ENCODE measurements around the gene SIRPD.
"Not testable (repeated sequence)": the region's sequence is repeated elsewhere in the genome, so short reads cannot be mapped to it uniquely, and the experiment has no call there.

Gene SIRPD

GRCh38 chr20:1536893-1537730 is 20.4 kb downstream of the SIRPD start:
- DNase-seq = peak; percentile 55 to 75

DNA sequence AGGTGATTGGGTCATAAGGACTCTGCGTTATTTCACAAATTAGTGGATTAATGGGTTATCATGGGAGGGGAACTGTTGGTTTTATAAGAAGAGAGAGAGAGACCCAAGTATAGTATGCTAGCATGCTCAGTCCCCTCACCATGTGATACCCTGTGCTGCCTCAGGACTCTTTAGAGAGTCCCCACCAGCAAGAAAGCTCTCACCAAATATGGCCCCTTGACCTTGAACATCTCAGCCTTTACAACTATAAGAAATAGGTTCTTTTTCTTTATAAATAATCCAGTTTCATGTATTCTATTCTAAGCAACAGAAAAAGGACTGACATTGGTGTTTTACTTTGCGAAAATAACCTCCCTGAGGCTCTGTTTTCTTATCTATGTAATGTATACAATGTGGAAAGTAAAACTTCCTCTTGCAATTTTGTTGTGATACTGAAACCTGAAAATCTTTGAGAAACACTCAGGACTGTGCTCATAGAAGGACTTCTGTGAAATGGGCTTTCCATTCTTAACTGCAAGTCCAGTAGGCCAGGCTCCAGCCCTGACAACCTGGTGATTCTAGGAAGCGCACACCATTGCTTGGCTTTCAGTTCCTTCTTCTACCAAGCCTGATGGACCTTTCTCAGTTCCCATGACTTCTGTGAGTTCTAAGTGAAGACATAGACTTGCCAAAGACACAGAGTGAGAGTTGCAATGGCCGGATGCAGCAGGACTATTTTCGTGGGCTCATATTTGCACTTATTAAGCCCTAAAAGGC is 21.9 kb downstream of the SIRPD start:
- DNase-seq = peak; percentile 95 to 96

GRCh38 chr20:1534526-1534925 is 23.0 kb downstream of the SIRPD start:
- peak; percentile 84 to 92 for DNase-seq

DNA sequence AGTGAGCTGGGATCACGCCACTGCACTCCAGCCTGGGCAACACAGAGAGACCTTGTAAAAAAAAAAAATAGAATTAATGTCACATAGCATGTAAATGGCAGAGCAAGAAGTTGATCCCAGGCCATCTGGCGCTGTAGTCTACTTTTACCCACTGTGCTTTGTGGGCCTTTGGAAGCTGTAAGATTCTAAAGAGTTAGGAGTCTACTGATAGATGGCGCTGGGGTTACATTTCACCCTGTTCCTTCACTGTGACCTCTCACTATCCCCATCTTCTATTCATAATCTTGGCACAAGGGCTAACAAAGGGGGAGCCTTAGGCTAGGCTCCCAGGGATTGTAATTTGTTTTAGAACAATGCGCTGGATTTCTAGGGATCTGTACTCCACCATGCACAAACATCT is 24.4 kb downstream of the SIRPD start:
- peak in 1 of 2 donors; percentile 29 for DNase-seq

DNA sequence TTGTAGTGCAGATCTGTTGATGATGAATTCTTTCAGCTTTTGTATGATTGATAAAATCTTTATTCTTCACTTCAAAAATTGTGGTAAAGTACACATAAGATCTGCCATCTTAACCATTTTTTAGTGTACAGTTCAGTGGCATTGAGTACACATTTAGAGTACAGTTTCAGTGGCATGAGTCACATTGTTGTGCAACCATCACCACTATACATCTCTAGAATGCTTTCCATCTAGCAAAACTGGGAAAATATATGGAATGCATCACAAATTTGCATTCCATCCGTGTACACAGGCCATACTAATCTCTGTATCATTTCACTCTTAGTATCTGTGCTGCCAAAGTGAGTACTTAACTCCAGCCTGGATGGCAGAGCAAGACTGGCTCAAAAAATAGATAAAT is 28.7 kb downstream of the SIRPD start:
- peak in 1 of 2 donors; percentile 41 for DNase-seq

DNA sequence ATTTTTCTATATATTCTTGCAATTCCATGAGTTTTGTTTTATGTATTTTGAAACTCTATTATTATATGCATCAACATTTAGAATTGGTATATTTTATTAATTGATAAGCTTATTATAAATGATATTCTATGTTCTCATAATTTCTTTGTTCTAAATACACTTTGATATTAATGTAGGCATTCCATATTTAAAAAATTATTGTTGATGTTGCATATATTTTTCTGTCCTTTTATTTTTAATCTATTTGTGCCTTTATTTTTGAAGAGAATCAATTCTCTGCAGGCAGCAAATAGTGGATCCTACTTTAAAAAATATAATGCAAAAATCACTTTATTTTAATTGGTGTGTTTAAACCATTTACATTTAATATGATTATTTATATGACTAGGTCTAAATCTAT is 29.6 kb downstream of the SIRPD start:
- DNase-seq = no peak

DNA sequence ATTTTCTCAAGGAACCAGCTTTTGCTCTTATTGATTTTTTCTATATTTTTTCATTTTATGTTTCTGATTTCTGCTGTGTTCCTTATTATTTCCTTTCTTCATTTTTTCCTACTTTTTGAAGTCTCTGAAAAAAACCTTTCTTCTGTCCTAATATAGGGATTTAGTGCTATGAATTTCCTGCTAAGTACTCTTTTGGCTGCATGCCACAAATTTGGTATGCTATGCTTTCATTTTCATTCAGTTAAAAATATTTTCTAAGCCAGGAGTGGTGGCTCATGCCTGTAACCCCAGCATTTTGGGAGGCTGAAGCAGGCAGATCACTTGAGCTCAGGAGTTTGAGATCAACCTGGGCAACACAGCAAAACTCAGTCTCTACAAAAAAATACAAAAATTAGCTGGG is 30.6 kb downstream of the SIRPD start:
- DNase-seq = no peak

DNA sequence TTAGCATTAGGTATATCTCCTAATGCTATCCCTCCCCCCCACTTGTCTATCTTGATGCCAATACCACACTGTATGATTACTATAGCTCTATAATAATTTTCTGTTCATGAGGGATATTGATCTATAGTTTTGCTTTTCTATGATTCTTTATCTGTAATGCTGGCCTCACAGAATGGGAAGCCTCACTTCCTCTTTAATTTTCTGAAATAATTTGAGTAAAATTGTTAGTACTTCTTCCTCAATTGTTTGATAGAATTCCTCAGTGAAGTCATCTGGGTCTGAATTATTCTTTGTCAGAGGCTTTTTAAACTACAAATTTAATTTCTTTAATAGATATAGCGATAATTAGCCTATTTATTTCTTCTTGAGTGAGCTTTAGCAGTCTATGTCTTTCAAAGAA is 31.2 kb downstream of the SIRPD start:
- peak in 1 of 2 donors; percentile 59 for DNase-seq

GRCh38 chr20:1524004-1524403 is 33.5 kb downstream of the SIRPD start:
- peak; percentile 9 to 34 for DNase-seq

DNA sequence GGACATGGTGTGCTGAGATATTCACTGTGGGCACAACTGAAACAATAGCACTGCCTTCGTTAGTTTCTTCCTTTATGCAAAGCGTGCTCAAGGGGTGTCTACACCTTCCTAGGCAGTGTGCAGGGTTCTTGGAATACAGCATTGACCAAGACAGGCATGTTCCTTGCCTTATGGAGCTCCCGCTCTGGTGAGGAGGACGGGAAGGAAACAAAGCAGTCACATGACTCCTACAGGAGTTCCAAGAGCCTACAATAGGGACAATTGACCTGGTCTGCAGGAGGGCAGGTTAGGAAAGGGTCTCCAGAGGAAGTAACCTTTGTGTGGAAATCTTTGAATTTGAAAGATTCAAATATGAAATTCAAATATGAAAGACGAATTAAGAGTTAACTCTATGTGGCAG is 40.5 kb downstream of the SIRPD start:
- no peak for DNase-seq

DNA sequence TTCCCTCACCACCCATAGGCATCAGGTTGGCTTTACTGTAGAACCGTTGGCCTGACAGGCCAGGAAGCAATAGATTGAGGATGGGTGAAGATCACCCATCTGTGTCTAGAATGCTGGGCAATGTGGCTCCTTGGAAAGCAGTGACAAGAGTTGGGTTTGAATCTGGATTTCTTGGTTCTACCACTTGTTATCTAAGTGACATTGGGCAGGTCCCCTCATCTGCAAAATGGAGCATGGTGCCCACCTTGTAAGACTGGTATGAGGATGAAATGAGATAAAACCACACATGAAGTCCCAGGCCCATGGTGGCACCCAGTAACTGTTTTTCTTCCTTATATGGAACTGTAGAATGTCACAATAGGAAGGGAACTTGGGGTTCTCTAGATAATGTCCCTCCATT is 43.7 kb downstream of the SIRPD start:
- no peak for DNase-seq

DNA sequence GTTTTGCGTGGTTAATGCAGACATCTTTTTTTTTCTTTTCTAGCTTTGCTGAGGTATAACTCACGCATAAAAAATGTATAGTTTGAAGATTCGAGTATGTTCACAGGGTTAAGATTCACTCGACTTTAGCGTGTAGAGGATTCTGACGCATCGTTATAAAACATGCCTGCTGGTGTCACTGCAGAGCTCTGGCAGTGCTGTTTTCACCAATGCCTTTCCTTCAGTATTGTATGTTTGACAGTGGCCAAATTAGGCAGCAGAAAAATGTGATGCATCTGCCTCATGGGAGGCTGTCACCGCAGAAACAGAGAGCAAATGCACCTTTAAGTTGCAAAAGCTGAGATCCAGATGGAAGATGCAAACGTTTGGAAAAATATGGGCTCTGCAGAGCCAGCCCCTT is 48.3 kb downstream of the SIRPD start:
- DNase-seq = peak; percentile 66 to 71

- no peak for DNase-seq
These were observed 48.9 kb downstream of the SIRPD start for GRCh38 chr20:1508574-1508973.

DNA sequence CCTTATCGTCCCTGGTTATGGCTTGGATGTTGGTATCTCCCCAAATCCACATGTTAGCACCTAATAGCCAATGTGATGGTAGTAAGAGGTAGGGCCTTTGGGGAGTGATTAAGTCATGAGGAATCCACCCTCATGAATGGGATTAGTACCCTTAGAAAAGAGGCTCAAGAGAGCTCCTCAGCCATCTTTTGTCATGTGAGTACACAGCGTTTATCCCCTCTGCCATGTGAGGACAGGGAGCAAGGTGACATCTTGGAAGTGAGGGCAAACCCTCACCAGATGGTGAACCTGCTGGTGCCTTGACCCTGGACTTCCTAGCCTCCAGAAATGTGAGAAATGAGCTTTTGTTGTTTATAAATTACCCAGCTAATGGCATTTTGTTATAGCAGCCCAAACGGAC is 50.2 kb downstream of the SIRPD start:
- no peak for DNase-seq

GRCh38 chr20:1505871-1506270 is 51.6 kb downstream of the SIRPD start:
- no peak for DNase-seq

- no peak for DNase-seq
These were observed 52.1 kb downstream of the SIRPD start for GRCh38 chr20:1505361-1505760.

GRCh38 chr20:1503564-1504227 is 53.8 kb downstream of the SIRPD start:
- DNase-seq = peak; percentile 95 to 96

GRCh38 chr20:1500496-1500895 is 57.0 kb downstream of the SIRPD start:
- no peak for DNase-seq

- DNase-seq = no peak
These were observed 57.7 kb downstream of the SIRPD start for GRCh38 chr20:1499528-1500420.

DNA sequence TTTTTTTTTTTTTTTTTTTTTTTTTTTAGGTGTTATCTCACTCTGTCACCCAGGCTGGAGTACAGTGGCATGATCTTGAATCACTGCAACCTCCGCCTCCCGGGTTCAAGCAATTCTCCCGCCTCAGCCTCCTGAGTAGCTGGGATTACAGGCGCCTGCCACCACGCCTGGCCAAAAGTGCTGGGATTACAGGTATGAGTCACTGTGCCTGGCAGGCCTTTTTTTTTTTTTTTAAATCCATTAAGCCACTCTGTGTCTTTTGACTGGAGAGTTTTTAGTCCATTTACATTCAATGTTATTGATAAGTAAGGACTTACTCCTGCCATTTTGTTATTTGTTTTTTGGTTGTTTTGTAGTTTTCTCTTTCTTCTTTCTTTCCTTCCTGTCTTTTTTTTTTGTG is 60.1 kb downstream of the SIRPD start:
- DNase-seq = not testable (repeated sequence)

DNA sequence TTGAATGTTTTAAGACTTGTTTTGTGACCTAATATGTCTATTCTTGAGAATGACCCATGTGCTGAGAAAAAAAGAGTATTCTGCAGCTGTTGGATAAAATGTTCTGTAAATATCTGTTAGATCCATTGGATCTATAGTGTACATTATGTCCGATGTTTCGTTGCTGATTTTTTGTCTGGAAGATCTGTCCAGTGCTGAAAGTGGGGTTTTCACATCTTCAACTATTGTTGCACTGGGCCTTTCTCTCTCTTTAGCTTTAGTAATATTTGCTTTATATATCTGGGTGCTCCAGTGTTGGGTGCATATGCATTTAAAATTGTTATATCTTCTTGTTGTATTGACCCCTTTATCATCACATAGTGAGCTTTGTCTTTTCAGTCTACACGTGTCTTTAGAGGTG is 60.6 kb downstream of the SIRPD start:
- DNase-seq = no peak

GRCh38 chr20:1494436-1494835 is 63.1 kb downstream of the SIRPD start:
- DNase-seq = peak; percentile 27 to 30
